UCSD-AML1 (cell line): Measurements from ENCODE around the gene FSD2.

ENCODE experiments used
- DNase-seq: peaks from one replicate; lab custom pipeline; 2025; ENCODE audit not compliant: unreplicated experiment; lab: John Stamatoyannopoulos, UW

The FSD2 gene

GRCh38 chr15:82805994-82806406, at the start of gene FSD2:
FSD2 (minus strand) TSS chr15:82806069; CDS start chr15:82787390, 18,679 bp downstream.
- DNase-seq = peak; percentile 53

GRCh38 chr15:82854554-82854953, 48.7 kb upstream of the FSD2 start:
- DNase-seq = no peak

GRCh38 chr15:82852941-82853561, 47.2 kb upstream of the FSD2 start:
- no peak for DNase-seq

GRCh38 chr15:82851981-82852511, 46.2 kb upstream of the FSD2 start:
- DNase-seq = no peak

- DNase-seq = no peak
Observed at GRCh38 chr15:82851306-82851850, 45.5 kb upstream of the FSD2 start.

- no peak for DNase-seq
Observed at GRCh38 chr15:82850731-82851130, 44.9 kb upstream of the FSD2 start.

- peak; percentile 70 for DNase-seq
Observed at GRCh38 chr15:82849556-82850512, 44.0 kb upstream of the FSD2 start.

GRCh38 chr15:82848241-82848993, 42.5 kb upstream of the FSD2 start:
- DNase-seq = no peak

GRCh38 chr15:82847703-82848102, 41.8 kb upstream of the FSD2 start:
- DNase-seq = no peak

- no peak for DNase-seq
Observed at GRCh38 chr15:82846621-82847020, 40.8 kb upstream of the FSD2 start.

GRCh38 chr15:82845686-82846085, 39.8 kb upstream of the FSD2 start:
- DNase-seq = no peak

GRCh38 chr15:82843566-82843965, 37.7 kb upstream of the FSD2 start:
- no peak for DNase-seq

GRCh38 chr15:82840166-82840565, 34.3 kb upstream of the FSD2 start:
- no peak for DNase-seq

GRCh38 chr15:82839136-82839535, 33.3 kb upstream of the FSD2 start:
- no peak for DNase-seq

GRCh38 chr15:82838096-82838735, 32.3 kb upstream of the FSD2 start:
- DNase-seq = no peak

GRCh38 chr15:82835391-82835917, 29.6 kb upstream of the FSD2 start:
- no peak for DNase-seq

- DNase-seq = no peak
Observed at GRCh38 chr15:82833362-82833682, 27.5 kb upstream of the FSD2 start.

GRCh38 chr15:82832601-82833361, 26.9 kb upstream of the FSD2 start:
- DNase-seq = no peak

GRCh38 chr15:82831894-82832600, 26.2 kb upstream of the FSD2 start:
- no peak for DNase-seq
